ENCODE measurements around the gene C7orf25. TPM values are rescaled to one million over a fixed set of nuclear protein-coding genes. Genes with fewer than 3 reads are reported as not detected.
"Not testable (repeated sequence)": the region's sequence is repeated elsewhere in the genome, so short reads cannot be mapped to it uniquely, and the experiment has no call there.

Gene C7orf25
- polyA plus RNA-seq, 3 donors: 5.3 to 6.7 (median 6.0) TPM

DNA sequence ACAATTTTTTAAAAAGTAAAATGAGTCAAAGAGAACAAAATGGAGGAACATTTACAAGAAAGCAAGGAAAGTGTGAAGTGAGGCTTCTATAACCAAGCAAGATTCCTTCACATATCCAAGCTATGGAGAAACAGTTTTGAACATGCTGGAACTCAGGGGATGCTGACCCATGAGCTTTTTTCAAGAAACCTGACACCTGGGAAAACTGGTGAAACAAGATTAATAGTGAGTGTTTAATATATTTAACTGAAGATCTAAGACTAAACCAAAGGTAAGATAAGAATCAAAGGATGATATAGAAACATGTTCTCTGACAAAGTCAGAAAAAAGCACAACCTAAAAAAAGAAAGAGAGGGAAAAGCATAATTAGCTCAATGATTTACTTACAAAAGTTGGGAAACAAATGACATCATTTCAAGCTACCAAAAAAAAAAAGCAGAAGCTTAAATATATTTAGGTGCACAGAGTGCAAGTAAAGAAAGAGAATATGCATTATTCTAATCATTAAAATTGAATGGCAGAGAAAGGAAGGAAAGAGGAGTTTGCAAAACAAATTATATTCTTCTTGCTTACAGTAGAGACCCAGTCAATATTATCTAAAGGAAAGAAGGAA, 24.9 kb downstream of the C7orf25 start:
- no peak for DNase-seq

DNA sequence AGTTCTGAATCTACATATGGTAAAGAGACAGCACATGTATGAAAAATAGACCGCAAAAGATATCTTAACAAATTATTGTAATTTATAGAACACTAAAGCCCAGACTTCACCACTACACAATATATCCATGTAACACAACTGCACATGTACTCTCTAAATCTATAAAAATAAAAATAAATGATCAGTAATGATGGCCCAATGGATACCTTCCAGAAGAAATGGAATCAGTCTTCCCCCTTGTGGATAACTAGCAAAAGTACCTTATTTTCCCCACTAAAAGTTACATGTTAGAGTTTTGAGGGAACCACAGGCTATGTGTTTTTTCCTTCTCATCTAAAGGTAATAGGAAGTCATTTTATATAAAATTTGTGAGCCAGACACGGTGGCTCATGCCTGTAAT, 25.7 kb downstream of the C7orf25 start:
- no peak for DNase-seq

DNA sequence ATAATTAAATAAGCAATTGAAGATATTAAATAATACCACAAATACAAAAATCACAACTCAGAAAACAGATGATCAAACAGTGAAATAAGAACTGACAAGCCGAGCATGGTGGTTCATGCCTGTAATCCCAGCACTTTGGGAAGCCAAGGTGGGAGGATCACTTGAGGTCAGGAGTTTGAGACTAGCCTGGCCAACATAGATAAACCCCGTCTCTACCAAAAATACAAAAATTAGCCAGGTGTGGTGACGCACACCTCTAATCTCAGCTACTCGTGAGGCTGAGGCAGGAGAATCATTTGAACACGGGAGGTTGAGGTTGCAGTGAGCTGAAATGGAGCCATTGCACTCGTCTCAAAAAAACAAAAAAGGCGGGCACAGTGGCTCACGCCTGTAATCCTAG, 26.7 kb downstream of the C7orf25 start:
- not testable (repeated sequence) for DNase-seq

DNA sequence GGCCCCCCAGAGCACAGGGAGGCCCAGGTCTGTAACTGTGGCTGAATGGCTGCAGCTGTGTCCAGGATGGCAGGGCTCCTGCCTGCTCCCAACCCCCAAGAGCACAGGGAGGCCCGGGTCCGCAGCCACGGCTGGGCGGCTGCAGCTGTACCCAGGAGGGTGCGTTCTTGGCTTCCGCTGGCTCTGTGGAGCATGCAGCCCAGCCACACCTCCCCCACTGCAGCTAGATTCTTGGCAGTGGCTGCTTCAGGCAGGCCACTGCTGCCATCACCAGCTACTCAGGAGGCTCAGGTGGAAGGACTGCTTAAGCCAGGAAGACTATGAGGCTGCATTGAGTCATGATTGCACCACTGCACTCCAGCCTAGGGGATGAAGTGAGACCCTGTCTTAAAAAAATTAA, 27.9 kb downstream of the C7orf25 start:
- peak; percentile 73 for DNase-seq

DNA sequence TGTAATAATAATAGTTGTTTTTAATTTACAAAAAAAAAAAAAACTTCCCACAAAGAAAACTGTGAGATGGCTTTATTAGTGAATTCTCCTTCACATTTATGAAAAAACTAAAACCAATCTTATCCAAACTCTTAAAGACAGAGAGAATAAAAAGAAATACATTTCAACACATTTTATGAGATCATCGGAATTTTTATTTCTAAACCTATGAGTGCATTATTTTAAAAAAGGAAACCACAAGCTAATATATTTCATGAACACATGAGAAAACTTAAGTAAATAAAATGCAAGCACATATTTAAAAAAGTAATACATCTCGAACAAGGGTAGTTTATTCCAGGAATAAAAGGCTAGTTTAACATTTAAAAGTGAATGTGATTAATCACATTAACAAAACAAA, 31.5 kb downstream of the C7orf25 start:
- DNase-seq: no peak

DNA sequence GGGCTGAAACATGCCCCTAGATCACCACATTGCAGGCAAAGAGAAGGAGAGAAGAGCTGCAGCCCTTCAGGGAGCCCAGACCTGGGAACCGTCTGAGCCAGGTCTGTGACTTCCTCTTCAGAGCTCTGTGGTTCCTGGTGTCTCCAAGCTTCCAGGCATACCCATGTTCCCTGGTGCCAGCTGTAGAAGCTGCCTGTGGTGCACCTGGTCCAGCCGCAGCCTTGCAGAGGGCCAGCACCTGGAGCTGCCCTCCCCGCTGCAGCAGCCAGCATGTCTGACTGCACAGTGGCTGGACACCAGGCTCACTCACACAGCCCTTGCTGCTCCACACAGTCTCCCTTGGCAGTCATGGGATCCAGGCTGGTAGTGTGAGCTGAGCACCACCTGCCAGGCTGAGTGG, 33.6 kb downstream of the C7orf25 start:
- DNase-seq: no peak

DNA sequence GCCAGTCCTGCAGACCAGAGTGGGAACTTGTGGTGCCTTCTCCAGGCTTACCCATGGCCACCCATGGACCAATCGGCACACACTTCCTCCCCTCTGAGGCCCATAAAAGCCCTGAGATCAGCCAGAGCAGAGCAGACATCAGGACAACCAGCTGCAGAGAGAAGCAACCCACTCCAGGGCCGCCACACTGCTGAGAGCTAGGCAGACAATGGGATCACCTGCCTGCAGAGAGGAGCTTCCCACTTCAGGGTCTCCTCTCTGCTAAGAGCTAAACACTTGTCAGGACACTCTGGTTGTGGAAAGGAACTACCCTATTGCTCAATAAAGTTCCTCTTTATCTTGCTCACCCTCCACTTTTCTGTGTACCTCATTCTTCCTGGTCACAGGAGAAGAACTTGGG, 34.0 kb downstream of the C7orf25 start:
- DNase-seq: no peak

DNA sequence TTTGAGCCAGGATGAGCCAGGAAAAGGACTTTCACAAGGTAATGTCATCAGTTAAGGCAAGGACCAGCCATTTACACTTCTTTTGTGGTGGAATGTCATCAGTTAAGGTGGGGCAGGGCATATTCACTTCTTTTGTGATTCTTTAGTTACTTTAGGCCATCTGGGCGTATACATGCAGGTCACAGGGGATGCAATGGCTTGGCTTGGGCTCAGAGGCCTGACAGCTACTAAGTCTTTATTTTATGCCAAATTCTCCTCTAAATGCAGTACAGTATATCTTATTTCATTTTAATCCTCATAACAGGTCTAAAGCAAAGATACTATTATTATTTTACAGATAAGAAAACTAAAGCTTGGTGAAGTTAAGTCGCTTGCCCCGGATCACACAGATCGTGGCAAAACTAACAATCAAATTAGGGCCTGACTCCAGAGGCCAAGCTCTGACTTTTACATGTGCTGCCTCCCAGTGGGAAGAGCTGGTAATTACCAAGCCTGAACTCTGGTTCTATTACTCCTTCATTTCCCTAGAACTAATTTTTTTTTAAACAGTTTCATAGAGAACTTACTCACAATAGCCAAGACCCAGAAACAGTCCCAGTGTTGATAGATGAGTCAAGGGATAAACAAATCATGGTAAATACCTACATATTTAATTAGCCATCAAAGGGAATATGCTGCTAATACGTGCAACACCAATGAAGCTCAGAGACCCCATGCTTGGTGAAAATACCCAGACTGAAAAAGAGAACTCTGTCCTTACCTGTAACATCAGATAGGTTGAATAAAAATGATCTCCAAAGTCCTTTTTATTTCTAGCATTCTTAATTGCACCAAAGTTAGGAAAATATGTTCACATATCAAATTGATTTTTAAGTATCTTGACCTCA, 35.4 kb downstream of the C7orf25 start:
- DNase-seq: no peak

DNA sequence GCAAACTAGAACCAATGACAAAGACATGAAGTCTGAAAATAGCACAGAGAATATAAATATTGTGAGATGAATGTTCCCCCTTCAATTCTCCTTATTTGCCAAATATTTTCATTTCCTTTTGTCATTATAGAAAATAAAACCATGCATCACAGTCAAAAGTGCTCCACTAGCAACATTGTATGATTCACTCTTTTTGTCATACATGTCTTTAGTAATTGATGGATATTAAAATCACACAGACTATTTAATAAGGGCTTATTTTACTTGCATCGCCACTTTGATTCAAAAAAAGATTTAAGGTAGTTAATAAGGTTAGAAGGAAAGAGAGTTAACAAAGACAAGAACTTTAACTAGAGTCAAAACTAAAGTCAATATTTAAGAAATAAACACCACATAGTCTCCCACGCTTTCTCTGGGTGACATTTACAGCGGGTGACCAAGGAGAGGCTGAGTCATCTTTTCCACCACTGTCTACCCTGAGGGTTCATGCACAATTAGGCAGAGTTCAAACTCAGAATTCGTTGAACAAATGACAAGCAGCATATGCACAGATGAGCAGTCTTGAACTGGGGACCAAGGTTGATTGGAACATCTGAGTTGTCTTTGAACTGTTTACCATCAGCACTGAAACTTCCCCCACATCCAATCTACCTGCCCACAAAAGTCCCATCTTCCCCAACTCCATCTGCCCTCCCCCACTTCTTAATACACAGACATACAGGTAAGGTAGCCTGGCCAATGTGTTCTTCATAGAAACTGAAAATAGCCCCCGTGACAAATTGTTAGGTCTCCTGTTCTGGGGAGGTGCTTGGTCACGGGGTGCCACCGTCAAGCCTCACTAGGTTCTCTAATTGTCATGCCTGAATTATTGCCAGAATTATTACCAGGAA, 42.5 kb downstream of the C7orf25 start:
- no peak for DNase-seq

DNA sequence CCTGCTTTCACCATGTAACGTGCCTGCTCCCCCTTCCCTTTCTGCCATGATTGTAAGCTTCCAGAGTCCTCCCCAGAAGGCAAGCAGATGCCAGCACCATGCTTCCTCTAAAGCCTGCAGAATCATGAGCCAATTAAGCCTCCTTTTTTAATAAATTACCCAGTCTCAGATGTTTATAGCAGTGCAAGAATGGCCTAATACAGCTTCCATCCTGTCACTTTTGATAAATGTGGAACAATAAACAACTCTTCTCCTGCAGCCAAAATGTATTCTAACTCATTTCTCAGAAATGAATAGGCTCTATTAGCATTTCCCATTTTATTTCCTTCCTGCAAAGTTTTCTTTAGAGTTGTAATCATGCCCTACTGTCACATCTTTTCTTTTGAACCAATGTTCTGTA, 43.4 kb downstream of the C7orf25 start:
- DNase-seq: no peak

Other genes with a start within 250 kb of the C7orf25 start
- 100 to 1,000 TPM; 248 to 284 (median 277) TPM for gene PSMA2, start 20.1 kb upstream of the C7orf25 start, polyA plus RNA-seq (ENCODE audit: insufficient read length in 3 of 3)
- gene MRPL32, start 20.3 kb upstream of the C7orf25 start, polyA plus RNA-seq (ENCODE audit: insufficient read length in 3 of 3): 100 to 1,000 TPM in 1 of 3 donors, 10 to 100 TPM in 2; 94.2 to 104 (median 97.8) TPM
- 1 to 10 TPM; 6.4 to 8.3 (median 7.7) TPM for gene HECW1, start 200.6 kb upstream of the C7orf25 start, polyA plus RNA-seq (ENCODE audit: insufficient read length in 3 of 3)